ENCODE measurements around the gene EDN1. TPM values are rescaled to one million over a fixed set of nuclear protein-coding genes. Genes with fewer than 3 reads are reported as not detected.

EDN1 gene
- total and polyA plus RNA-seq, 12 donors = 0.18 to 7.9 (median 1.6) TPM

DNA sequence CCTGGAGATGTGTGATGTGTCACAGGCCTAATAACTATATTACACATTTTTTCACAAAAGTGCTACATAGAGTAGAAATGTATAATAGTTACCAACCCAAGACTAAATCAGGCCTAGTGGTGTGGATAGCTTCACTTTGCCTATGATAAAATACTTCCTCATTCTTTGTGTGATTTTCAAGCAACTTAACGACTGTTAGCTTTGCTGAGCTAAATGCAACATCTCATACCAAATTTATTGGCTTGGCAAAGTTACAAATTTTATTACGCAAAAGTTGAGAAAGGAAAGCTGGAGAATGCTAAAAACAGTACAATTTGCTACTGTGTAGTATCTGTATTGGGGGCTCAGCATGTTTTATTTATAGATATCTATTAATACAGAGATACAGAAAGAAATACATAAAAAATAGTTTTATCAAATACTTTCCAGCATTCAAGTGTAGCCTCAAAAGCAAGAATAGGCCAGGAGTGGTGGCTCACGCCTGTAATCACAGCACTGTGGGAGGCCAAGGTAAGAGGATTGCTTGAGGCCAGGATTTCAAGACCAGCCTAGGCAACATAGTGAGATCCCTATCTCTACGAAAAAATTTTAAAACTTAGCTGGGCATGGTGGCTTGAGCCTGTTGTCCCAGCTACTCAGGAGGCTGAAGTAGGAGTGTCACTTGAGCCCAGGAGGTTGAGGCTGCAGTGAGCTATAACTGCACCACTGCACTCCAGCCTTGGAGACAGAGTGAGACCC is 3.6 kb upstream of the EDN1 start:
- H3K4me1 ChIP-seq (replicated peaks in 1 of 2) = peaks cover 3 to 14% of the 10 kb centered on the region in 2 donors
- intact Hi-C loops (cut with DNase I) = no loop called here
- no peak overlapping the region for H3K4me3 ChIP-seq
- H3K27ac ChIP-seq = no peak overlapping the region
- WGBS, 4 donors = 66 to 73% (median 69%) methylated on average over 4 of the region's 4 CpGs
- H3K9me3 ChIP-seq (replicated peaks in 1 of 3) = no peaks in the 10 kb centered on the region
- H3K27me3 ChIP-seq = no peaks in the 10 kb centered on the region
- no peak for DNase-seq
- H3K36me3 ChIP-seq (replicated peaks in 1 of 2) = no peaks in the 10 kb centered on the region
- TF ChIP-seq, protein P1, sequence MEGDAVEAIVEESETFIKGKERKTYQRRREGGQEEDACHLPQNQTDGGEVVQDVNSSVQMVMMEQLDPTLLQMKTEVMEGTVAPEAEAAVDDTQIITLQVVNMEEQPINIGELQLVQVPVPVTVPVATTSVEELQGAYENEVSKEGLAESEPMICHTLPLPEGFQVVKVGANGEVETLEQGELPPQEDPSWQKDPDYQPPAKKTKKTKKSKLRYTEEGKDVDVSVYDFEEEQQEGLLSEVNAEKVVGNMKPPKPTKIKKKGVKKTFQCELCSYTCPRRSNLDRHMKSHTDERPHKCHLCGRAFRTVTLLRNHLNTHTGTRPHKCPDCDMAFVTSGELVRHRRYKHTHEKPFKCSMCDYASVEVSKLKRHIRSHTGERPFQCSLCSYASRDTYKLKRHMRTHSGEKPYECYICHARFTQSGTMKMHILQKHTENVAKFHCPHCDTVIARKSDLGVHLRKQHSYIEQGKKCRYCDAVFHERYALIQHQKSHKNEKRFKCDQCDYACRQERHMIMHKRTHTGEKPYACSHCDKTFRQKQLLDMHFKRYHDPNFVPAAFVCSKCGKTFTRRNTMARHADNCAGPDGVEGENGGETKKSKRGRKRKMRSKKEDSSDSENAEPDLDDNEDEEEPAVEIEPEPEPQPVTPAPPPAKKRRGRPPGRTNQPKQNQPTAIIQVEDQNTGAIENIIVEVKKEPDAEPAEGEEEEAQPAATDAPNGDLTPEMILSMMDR (IDR thresholded peaks at IDR 0.05) = no peak
- TF ChIP-seq POLR2A (IDR thresholded peaks at IDR 0.05) = no peak

DNA sequence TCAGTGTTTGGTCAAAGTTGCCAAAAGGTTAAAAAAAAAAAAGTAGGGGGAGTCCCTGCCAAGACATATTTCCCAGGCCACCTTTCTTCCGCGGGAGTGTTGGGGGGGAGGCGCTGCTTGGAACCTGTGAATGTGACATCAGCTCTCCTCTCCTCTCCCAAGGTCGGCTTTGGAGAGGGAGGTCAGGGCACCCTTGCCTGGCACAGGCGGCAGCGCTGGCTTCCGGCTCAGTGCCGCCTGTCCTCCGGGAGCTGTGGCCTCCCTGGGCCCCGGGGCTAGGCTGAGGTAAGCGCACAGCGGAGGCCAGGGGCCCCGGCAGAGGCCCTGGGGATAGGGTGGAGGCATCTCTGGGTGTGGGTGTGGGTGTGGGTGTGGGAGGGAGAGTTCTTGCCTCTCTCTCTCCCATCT is 1.9 kb upstream of the EDN1 start:
- no peaks in the 10 kb centered on the region for H3K9me3 ChIP-seq (replicated peaks in 1 of 3)
- 56 to 71% (median 58%) methylated on average over 13 of the region's 13 CpGs for WGBS, 4 donors
- H3K4me1 ChIP-seq (replicated peaks in 1 of 2) = peaks cover 3 to 14% of the 10 kb centered on the region in 2 donors
- no peaks in the 10 kb centered on the region for H3K27me3 ChIP-seq
- TF ChIP-seq, protein P1 (IDR thresholded peaks at IDR 0.05) = no peak
- no peak for TF ChIP-seq POLR2A (IDR thresholded peaks at IDR 0.05)
- peak in 6 of 7 donors; percentile 29 to 53 (median 41) for DNase-seq
- H3K27ac ChIP-seq = no peak overlapping the region
- H3K36me3 ChIP-seq (replicated peaks in 1 of 2) = no peaks in the 10 kb centered on the region
- intact Hi-C loops (cut with DNase I) = no loop called here
- H3K4me3 ChIP-seq = no peak overlapping the region

DNA sequence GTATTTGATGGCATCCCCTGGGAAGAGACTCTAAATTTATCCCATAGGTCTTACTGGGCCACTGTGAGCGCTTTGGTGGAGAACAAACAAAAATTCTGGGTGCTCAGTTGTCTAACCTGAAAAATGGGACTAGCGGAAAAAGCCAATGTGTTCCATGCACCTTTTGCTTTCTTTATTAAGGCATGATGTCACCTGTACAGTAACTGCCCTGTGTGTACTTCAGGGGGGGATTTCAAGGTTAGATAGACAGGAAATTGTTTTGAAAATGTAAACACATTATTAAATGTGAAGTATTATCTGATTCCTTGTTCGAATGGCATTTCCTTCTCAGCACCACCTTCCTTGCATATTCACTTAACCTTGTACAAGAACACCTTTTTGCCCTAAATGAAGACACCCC is 1.2 kb upstream of the EDN1 start:
- WGBS, 4 donors = 72 to 74% (median 74%) methylated on average over 3 of the region's 3 CpGs
- TF ChIP-seq, protein P1 (IDR thresholded peaks at IDR 0.05) = no peak
- no peak for TF ChIP-seq POLR2A (IDR thresholded peaks at IDR 0.05)
- Histone ChIP-seq H3K4me3 (peak overlapping the region in 1 of 4 donors; percentile 54), H3K27ac (no peak overlapping the region), H3K36me3 (replicated peaks in 1 of 2) (no peaks in the 10 kb centered on the region), H3K4me1 (replicated peaks in 1 of 2) (peaks cover 3 to 14% of the 10 kb centered on the region in 2 donors), H3K9me3 (replicated peaks in 1 of 3) (no peaks in the 10 kb centered on the region), H3K27me3 (no peaks in the 10 kb centered on the region)
- DNase-seq = no peak
- intact Hi-C loops (cut with DNase I) = no loop called here

DNA sequence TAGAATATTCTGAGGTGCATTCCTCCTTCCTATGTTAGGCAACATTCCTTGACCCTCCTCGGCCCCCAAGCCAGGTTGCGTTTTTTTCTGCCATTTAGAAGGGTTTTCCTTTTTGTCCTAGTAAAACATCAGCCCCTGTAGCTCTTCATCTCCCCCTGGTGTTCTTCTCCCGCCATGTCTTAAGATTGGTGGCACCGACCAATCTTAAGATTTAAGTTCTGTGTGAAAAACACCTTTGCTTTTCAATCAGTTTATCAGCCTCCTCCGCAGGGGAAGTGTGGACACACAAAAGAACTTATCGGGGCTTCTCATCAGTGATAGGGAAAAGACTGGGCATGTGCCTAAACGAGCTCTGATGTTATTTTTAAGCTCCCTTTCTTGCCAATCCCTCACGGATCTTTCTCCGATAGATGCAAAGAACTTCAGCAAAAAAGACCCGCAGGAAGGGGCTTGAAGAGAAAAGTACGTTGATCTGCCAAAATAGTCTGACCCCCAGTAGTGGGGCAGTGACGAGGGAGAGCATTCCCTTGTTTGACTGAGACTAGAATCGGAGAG is 719 bp upstream of the EDN1 start:
- H3K27ac ChIP-seq = peak overlapping the region in 3 of 5 donors; percentile 35 to 60 (median 52)
- TF ChIP-seq, protein P1 (IDR thresholded peaks at IDR 0.05) = peak; percentile 56 to 78 (median 70)
- TF ChIP-seq POLR2A (IDR thresholded peaks at IDR 0.05) = no peak

More for the DNA sequence above, 719 bp upstream of the EDN1 start:
- DNase-seq = peak; percentile 34 to 67 (median 44)
- Histone ChIP-seq H3K36me3 (replicated peaks in 1 of 2) (no peaks in the 10 kb centered on the region), H3K4me1 (replicated peaks in 1 of 2) (peaks cover 3 to 14% of the 10 kb centered on the region in 2 donors), H3K4me3 (peak overlapping the region in 2 of 4 donors; percentile 17 to 54), H3K9me3 (replicated peaks in 1 of 3) (no peaks in the 10 kb centered on the region), H3K27me3 (no peaks in the 10 kb centered on the region)
- 2 to 4% (median 2%) methylated on average over 13 of the region's 13 CpGs for WGBS, 4 donors
- intact Hi-C loops (cut with DNase I) = no loop called here

All from adrenal gland (tissue), 12 donors.